Stromal cell of bone marrow (primary cell): ENCODE measurements around the gene RNF121.

Experiments used
- DNase-seq: peaks from one replicate; pipeline ENCODE4 v3.0.0-alpha.2; 2012; ENCODE audit warnings: low read depth

Gene RNF121

DNA sequence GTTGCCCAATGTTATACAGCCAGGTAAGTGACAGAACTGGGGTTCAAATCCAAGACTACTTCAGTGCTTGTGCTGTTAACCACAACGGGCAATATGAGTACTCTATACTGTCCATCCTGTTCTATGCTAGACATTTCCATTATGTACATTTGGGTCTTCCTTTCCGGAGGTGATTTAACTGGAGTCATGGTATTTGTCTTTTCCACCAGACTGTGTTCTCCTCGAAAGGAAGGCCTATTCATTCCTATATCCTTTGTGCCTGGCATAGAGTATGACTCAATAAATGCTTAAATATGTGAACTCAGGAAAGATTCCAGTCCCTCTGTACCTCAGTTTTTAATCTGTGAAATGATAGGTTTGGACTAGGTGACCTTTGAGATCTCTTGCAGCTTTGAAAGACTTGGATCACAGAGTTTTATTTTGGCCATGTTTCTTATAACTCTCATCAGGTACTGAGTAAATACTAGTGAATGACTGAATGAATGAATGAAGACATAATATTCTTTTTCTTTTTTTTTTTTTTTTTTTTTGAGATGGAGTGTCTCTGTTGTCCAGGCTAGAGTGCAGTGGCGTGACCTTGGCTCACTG lies 6.6 kb downstream of the RNF121 start:
- DNase-seq, result no peak

DNA sequence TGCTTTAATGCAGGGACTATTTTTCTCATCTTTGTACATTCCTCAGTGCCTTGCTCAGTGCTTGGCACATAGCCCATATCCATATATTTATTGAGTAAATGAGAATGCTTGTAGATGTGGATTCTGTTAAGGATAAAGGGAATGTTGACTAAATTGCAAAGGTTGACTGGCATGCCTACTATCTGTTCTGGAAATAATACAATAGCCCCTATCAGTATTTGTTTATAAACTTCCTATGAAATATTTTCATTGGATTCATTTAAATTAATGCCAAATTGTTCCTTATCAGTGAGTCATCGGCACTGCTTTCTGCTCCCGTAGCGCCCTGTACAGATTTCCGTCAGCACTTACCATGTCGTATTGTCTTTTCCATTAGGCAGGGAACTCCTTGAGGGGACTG lies 8.0 kb downstream of the RNF121 start:
- no peak for DNase-seq

DNA sequence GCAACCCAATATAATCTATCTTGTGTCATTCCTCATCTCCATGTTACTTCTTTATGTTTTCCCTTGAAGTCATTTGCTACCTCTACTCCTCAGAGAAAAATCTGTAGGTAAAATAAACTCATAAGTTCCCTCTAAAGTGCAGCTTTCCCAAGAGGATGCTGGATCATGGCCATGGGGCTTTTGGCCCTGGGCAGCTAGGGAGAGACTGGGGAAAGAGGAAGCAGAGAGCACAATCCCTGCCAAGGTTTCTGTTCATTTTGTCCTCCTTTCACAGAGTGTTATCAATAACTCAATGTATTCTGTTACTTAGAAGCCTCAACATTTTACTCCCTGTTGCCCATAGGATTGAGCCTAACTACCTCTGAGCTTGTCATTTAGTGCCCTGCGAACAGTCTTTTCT lies 9.0 kb downstream of the RNF121 start:
- no peak for DNase-seq

DNA sequence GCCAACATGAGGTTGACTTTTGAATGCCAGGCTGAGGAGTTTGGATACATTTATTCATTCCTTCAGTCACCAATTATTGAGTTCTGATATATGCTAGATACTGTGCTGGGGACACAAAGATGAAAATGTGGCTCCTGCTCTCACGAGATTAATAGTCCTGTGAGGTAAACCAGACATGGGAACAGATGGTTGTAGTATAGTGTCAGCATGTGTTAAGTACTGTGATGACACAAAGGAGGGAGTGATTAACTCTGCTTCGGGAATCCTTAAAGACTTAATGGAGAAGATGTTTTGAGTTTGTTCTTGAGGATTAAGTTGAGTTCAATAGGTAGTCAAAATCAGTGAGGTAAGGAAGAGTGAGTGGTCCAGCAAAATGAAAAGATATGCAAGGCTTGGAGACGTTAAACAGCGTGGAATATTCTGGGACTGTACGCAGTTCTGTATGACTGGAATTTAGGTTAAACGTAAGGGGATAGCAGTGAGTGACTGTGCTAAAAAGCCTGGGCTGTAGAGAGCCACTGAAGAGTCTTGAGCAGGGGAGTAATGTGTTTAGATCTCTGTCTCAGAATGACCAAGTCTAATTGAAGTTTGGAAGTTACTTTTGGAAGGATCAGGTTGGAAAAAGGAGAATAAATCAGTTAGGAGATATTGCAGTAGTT lies 11.8 kb downstream of the RNF121 start:
- no peak for DNase-seq

DNA sequence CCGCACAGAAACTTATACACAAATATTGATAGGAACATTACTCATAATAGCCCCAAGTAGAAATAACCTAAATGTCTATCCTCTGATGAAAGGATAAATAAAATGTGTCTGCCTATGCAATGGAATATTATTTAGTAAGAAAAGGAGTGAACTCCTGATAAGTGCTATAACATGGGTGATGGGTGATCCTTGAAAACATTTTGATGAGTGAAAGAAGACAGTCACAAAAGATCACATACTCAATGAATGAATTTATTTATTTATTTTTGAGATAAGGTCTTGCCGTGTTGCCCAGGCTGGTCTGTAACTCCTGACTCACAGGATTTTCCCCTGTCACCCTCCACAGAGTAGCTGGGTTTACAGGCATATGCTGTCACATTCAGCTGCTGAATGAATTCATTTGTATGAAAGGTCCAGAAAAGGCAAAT lies 17.3 kb downstream of the RNF121 start:
- DNase-seq, result peak; percentile 12

DNA sequence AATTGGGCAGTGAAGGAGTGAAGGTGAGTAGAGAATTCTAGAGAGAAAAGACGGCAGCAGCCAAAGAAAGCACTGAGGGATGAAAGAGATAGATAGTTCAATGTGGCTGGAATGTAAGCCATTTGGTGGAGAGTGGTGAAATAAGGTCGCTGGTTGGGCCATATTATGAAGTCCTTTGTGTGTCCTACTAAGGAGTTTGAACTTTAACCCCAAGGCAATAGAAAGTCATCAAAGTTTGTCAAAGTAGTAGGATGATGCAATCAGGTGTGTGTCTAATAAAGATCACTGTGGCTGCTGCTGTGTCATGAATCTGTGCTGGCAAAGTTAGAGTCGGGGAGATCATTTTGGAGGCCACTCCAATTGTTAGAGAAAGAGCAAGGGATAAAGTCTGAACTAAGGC lies 18.7 kb downstream of the RNF121 start:
- no peak for DNase-seq

DNA sequence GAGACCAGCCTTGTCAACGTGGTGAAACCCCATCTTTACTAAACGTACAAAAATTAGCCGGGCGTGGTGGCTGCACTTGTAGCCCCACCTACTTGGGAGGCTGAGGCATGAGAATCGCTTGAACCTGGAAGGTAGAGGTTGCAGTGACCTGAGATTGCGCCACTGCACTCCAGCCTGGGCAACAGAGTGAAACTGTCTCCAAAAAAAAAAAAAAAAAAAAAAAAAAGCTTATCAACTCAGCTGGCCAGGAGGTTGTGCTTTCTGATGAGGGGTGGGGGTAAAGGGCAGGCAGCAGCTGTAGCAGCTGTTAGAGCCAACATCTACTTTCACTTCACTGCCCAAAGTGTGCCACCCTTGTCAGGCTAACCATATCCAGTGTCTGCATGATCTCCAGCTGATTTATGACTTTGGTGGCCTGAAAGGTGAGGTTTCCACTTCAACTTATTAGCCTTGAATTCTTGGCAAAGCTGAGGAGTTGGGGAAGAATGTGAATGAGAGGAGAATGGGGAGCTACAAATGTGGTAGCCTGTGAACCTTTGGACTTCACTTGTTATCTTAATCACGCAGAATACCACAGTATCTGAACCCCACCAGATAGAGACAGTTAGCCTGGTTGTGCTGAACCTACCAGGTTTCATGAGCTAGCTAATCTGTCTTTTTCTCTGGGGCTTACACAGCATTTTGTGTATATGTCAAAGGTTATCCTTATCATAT lies 19.6 kb downstream of the RNF121 start:
- DNase-seq, result no peak

DNA sequence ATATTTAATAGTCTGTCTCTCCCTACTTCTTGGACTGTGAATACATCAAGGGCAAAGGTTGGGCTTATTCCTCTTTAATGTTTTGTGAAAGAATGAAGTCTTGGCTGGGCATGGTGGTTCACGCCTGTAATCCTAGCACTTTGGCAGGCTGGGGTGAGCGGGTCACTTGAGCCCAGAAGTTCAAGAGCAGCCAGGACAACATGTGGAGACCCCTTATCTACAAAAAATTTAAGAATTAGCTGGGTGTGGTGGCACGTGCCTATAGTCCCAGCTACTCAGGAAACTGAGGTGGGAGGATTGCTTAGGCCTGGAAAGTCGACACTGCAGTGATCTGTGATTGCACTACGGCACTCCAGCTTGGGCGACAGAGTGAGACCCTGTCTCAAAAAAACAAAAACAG lies 20.2 kb downstream of the RNF121 start:
- DNase-seq, result no peak

DNA sequence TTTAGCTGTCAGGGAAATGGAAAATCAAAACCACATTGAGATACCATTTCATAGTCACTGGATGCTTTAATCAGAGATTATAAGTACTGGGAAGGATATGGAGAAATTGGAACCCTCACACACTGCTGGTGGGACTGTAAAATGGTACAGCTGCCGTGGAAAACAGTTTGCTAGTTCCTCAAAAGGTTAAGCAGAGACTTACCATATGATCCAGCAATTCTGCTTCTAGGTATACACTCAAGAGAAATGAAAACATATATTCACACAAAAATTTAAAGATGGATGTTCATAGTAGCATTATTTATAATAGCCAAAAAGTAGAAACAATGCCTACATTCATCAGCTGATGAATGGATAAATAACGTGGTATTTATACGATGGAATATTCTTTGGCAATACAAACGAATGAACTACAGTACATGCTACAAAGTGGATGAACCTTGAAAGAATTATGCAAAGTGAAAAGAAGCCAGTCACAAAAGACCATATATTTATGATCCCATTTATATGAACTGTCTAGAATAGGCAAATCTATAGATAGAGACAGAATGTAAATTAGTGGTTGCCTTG lies 23.0 kb downstream of the RNF121 start:
- no peak for DNase-seq

DNA sequence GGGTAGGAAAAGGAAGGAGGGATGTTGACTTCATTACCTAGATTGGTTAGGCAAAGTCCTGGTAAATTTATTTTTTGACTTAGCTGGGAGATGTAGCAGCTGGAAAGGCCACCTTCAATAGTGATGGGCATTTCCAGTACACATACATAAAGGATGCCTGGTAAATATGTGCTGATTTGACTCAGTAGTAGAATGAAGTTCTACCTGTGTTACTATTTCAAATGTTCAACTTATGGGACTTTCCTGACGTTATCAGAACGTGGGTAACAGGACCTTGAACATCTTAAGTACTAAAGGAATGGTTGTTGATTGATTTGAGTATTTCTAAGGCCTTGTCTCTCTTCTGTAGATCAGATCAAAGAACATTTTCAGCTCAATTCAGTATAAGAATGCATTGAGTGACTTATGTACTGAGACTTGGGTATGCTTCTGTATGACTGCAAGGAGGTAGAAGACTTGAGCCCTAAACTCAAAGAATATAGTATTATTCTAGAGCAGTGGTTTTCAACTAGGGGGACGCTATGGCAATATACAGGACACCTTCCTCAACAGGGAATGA lies 27.1 kb downstream of the RNF121 start:
- no peak for DNase-seq

DNA sequence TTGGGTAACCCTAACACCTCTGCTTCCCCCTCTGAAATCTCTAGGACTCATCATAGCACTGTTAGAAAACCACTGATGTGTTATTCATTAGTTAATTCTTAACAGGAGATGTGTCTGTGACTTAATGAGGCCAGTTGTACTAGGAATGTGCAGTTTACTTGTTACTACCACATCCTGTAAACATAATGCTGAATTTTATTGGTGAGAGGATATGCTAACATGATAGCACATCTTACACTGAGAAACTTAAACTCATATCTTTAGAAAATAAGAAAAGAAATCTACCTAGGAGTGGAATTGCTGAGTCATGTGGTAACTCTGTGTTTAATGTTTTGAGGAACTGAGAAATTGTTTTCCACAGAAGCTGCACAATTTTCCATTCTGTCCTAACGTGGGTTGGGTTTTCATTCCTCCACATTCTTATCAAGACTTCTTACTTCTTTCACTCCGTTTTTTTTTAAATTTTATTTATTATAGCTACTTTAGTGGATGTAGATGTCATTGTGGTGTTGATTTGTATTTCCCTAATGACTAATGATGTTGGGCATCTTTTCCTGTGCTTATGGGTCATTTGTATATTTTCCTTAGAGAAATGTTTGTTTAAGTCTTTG lies 33.7 kb downstream of the RNF121 start:
- DNase-seq, result peak; percentile 18

DNA sequence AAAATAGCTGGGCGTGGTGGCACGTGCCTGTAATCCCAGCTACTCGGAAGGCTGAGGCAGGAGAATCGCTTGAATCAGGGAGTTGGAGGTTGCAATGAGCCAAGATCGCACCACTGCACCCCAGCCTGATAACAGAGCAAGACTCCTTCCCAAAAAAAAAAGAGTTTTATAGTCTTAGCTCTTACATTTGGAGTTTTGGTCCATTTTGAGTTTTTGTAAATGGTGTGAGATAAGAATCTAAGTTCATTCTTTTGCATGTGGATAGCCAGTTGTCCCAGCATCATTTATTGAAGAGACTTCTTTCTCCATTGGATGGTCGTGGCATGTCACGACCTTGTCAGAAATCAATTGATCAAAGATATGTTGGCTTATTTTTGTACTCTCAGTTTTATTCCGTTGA lies 34.6 kb downstream of the RNF121 start:
- no peak for DNase-seq

DNA sequence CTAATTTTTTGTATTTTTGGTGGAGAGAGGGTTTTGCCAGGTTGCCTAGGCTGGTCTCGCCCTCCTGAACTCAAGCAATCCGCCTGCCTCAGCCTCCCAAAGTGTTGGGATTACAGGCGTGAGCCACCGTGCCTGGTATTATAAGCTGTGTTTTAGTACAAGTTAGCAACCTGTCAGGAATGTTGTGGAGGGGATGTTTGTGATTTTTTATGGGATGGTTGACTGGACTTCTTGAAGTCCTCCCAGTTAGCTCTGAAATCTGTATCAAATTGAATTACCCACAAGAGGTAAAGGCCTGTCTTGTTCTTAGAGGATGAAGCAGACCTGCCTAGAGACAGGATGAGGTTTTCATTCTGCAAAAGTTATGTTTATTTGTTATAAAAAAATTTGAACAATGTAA lies 35.8 kb downstream of the RNF121 start:
- DNase-seq, result no peak

DNA sequence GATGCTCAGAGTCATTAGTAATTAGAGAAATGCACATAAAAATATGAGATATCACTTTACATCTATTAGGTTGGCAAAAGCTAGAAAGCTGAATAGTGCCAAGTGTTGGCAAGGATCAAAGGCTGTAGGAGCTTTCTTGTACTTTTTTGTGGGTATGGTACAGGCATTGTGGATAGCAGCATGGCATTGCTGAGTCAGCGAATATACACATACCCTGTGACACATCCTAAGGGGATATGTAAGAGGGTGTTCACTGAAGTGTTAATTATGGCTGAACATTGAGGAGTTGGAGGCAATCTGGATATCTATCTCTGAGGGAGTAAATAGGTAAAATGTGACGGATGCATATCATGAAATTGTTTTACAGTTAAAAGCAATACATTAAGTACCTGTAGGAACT lies 42.8 kb downstream of the RNF121 start:
- no peak for DNase-seq

DNA sequence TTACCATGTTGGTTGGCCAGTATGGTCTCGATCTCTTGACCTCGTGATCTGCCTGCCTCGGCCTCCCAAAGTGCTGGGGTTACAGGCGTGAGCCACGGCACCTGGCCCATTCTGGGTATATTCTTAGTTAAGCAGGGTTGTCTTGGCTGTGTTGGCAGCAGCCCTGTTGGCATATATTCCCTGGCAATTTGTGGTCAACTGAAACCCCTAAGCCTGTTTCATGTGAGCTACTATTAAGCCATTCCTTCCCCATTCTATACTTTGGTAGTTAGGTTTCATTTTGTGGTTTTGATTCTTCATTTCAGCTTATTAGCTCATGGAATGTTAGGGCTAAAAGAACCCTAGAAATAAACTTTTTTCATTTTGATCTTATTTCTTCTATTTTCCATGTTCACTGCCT lies 47.7 kb downstream of the RNF121 start:
- DNase-seq, result no peak

DNA sequence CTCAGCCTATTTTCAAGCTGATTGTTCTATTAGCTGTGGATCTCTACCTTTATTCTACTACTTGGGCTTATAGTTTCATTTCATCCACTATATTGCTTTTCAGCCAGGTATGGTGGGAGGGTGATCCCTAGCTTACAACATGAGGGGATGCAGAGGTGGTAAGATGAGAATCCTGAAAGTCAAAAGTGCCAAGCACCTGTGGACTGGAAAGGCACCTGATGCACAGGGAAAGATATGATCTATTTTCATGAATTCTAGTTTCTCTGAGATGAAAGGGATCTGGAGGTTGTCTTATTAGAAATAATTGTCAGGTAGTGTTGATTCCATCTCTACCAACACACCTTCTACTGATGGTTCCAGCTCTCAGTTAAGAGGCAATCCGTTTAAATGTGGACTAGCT lies 48.2 kb downstream of the RNF121 start:
- no peak for DNase-seq

DNA sequence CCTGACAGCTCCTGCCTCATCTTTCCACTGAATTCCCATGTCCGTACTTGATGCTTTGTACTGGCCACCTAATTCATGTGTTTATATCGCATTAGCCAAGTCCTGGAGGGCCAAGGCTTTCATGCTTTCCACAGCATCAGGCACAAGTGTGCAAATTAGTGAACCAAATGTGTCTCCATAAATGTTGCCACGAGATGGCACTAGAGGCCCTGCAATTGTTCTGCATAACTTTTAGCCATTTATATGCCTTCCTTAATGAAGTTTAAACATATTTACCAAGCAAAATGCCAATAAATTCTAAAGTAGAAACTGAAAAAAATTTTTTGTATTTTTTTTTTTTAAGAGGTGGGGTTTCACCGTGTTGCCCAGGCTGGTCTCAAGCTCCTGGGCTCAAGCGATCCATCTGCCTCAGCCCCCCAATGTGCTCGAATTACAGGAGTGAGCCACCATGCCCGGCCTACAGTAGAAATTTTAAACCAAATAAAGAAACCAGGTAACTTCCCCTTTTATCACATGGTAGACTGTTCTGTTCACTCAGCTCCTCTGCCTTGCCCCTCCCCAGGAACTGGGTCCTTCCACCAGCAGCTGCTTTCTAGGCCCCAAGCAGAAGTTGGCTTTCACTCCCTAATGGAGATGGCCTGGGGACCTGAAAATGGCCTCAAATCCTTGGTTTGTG lies 49.0 kb downstream of the RNF121 start:
- DNase-seq, result peak; percentile 31

DNA sequence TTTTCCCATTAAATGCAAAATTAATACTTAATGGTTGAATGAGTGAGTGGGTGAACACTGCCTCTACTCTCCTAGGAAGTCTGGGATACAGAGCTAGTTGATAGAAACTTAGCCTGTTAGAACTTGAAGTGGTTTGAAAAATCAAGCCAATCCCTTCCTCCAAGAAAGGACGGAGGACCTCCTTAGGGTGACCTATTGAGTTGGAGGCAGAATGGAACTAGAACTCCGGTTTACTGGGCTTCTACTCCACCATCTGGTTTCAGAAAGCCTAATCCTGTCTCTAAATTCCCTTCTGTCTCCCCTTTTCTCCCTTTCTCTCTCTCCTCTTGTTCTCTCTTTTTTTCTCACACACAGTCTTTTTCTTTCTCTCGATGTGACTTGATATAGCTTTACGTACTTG lies 50.2 kb downstream of the RNF121 start:
- no peak for DNase-seq

DNA sequence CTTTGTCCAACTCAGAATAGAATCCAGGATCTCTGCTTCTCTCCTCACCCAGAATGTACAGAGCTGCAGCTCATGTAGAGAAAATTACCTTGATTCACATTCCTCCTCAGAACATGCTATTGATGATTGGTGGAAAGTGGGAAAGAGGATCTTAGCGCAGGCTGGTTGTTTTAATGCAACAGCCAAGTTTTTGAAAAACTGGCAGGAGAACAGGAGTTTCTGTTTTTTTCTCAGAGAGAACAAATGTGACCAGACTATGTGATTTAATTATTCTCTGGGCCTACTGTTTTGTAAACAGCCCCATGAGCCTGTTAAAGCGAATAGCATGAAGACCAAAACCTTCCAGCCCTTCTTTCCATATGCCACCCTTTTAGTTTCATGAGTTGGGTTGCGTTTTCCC lies 50.8 kb downstream of the RNF121 start:
- no peak for DNase-seq

DNA sequence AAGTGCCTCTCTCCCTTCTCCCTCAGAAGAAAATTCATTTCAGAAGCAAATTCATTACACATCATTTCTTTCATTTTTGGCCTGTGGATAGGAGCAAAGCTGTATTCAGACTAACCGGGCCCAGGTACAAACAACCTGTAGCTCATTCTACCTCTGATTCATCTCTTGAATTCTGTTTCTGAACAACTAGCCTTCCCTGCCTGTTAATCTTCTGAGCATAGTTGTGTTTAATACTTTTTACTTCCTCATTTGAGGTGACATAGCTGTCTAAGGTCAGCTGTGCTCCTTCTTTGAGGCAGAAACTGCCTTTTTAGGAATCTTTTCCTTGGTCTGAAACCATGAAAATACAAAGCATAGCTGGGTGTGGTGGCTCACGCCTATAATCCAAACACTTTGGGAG lies 57.3 kb downstream of the RNF121 start:
- no peak for DNase-seq

DNA sequence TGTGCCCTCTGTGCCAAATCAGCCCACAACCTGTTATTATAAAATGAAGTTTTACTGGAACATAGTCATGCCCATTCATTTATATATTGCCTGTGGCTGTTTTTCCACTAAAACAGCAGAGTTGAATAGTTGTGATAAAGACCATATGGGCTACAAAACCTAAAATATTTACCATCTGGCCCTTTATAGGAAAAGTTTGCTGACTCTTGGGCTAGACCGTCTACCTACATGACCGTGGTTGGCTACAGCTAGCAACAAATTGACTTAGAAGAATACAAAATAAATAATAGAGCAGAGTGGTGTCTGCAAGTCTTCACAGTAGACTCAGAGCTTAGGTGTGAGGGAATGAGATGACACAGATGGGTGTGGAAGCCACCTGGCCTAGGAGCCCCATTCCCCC lies 58.7 kb downstream of the RNF121 start:
- no peak for DNase-seq

DNA sequence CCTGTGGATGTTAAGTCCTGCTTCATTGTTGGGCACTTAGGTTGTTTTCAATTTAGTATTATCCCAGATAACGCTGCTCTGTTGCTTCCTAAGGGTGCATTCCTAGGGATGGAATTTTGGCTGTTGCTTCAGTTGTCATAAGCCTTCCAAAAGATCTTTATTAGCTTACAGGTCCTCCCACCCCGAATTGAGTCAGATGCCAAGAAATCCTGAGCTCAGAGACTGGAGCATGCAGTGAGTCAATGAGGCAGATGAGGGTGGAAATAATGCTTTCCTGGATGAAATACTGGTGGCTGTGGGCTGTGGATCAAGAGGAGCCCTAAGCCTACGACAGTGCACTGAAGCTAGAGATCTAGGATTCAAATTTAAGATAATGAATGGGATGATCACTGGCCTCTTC lies 59.2 kb downstream of the RNF121 start:
- peak; percentile 68 for DNase-seq
